ENCODE data around the gene CDH4. TPM values are rescaled to one million over a fixed set of nuclear protein-coding genes. Genes with fewer than 3 reads are reported as not detected.

The CDH4 gene
- total RNA-seq, 1 experiment from 2014 or later = not detected

GRCh38 chr20:61444637-61445036, 192.6 kb downstream of the CDH4 start:
- H3F3A ChIP-seq (ENCODE audit: insufficient read depth, low read depth) = peaks cover 5% of the 10 kb centered on the region; the same call in 1 of the 2 replicates
- POLR2A ChIA-PET (ENCODE audit: unreplicated experiment) = no interaction called here
- peaks cover 57% of the 10 kb centered on the region for H3K27me3 ChIP-seq (ENCODE audit: insufficient read depth, low read depth)
- H3K9me3 ChIP-seq (ENCODE audit: insufficient read depth, low read depth) = no peaks in the 10 kb centered on the region
- H2AFZ ChIP-seq = no peak overlapping the region
- no TSS peak for BruUV-seq (replicated peaks)
- H3K4me3 ChIP-seq = no peak overlapping the region
- DNase-seq = no peak
- H4K20me1 ChIP-seq (ENCODE audit: insufficient read depth) = no peaks in the 10 kb centered on the region
- TF ChIP-seq CTCF (conservative IDR thresholded peaks at IDR 0.05) (no peak), EZH2 (IDR thresholded peaks at IDR 0.05; ENCODE audit: low read depth) (no peak)
- H3K4me1 ChIP-seq (replicated peaks; ENCODE audit: insufficient read depth) = no peaks in the 10 kb centered on the region
- no peaks in the 10 kb centered on the region for H3K9me2 ChIP-seq (ENCODE audit: insufficient read depth)
- no peaks in the 10 kb centered on the region for H3K36me3 ChIP-seq (ENCODE audit: low read depth)
- intact Hi-C loops (cut with micrococcal nuclease; ENCODE audit: unreplicated experiment) = no loop called here
- no peak overlapping the region for H3K27ac ChIP-seq
- no peaks in the 10 kb centered on the region for H3K79me2 ChIP-seq (ENCODE audit: low read depth)
- CTCF ChIA-PET = no interaction called here
- H3K4me2 ChIP-seq = no peak overlapping the region

GRCh38 chr20:61445138-61445537, 193.1 kb downstream of the CDH4 start:
- Histone ChIP-seq H3K27ac (no peak overlapping the region), H3F3A (ENCODE audit: insufficient read depth, low read depth) (peaks cover 5% of the 10 kb centered on the region; the same call in 1 of the 2 replicates), H3K9me2 (ENCODE audit: insufficient read depth) (no peaks in the 10 kb centered on the region), H3K4me2 (no peak overlapping the region), H3K27me3 (ENCODE audit: insufficient read depth, low read depth) (peaks cover 57% of the 10 kb centered on the region), H2AFZ (no peak overlapping the region), H4K20me1 (ENCODE audit: insufficient read depth) (no peaks in the 10 kb centered on the region), H3K79me2 (ENCODE audit: low read depth) (no peaks in the 10 kb centered on the region), H3K36me3 (ENCODE audit: low read depth) (no peaks in the 10 kb centered on the region), H3K4me1 (replicated peaks; ENCODE audit: insufficient read depth) (no peaks in the 10 kb centered on the region), H3K4me3 (no peak overlapping the region), H3K9me3 (ENCODE audit: insufficient read depth, low read depth) (no peaks in the 10 kb centered on the region)
- no TSS peak for BruUV-seq (replicated peaks)
- intact Hi-C loops (cut with micrococcal nuclease; ENCODE audit: unreplicated experiment) = no loop called here
- TF ChIP-seq EZH2 (IDR thresholded peaks at IDR 0.05; ENCODE audit: low read depth) = no peak
- TF ChIP-seq CTCF (conservative IDR thresholded peaks at IDR 0.05) = no peak
- ChIA-PET POLR2A (ENCODE audit: unreplicated experiment) (no interaction called here), CTCF (no interaction called here)
- DNase-seq = no peak

- no peaks in the 10 kb centered on the region for H4K20me1 ChIP-seq (ENCODE audit: insufficient read depth)
- no peak overlapping the region for H3K4me3 ChIP-seq
- no TSS peak for BruUV-seq (replicated peaks)
- POLR2A ChIA-PET (ENCODE audit: unreplicated experiment) = no interaction called here
- H3K27ac ChIP-seq = no peak overlapping the region
- H3K4me2 ChIP-seq = no peak overlapping the region
- no peaks in the 10 kb centered on the region for H3K9me3 ChIP-seq (ENCODE audit: insufficient read depth, low read depth)
- peaks cover 5% of the 10 kb centered on the region; the same call in 1 of the 2 replicates for H3F3A ChIP-seq (ENCODE audit: insufficient read depth, low read depth)
- intact Hi-C loops (cut with micrococcal nuclease; ENCODE audit: unreplicated experiment) = no loop called here
- no peaks in the 10 kb centered on the region for H3K36me3 ChIP-seq (ENCODE audit: low read depth)
- H3K4me1 ChIP-seq (replicated peaks; ENCODE audit: insufficient read depth) = no peaks in the 10 kb centered on the region
- no peak for DNase-seq
- CTCF ChIA-PET = no interaction called here
- peaks cover 57% of the 10 kb centered on the region for H3K27me3 ChIP-seq (ENCODE audit: insufficient read depth, low read depth)
- H3K9me2 ChIP-seq (ENCODE audit: insufficient read depth) = no peaks in the 10 kb centered on the region
- no peaks in the 10 kb centered on the region for H3K79me2 ChIP-seq (ENCODE audit: low read depth)
- TF ChIP-seq EZH2 (IDR thresholded peaks at IDR 0.05; ENCODE audit: low read depth) = no peak
- no peak for TF ChIP-seq CTCF (conservative IDR thresholded peaks at IDR 0.05)
- H2AFZ ChIP-seq = no peak overlapping the region
Measured at GRCh38 chr20:61445741-61446140, 193.7 kb downstream of the CDH4 start.
